SH-SY5Y (cell line): ENCODE results near the gene GRIK3.

ENCODE experiments used
- GATA2 ChIP-seq: IDR thresholded peaks from 2 replicates; pipeline ENCODE4 v1.6.1; 2011; ENCODE audit warnings: mild to moderate bottlenecking, low read depth, low read length
- GATA3 ChIP-seq: IDR thresholded peaks from 2 replicates; pipeline ENCODE4 v1.6.1; 2011; ENCODE audit warnings: low read depth, mild to moderate bottlenecking, low read length, moderate library complexity

DNA sequence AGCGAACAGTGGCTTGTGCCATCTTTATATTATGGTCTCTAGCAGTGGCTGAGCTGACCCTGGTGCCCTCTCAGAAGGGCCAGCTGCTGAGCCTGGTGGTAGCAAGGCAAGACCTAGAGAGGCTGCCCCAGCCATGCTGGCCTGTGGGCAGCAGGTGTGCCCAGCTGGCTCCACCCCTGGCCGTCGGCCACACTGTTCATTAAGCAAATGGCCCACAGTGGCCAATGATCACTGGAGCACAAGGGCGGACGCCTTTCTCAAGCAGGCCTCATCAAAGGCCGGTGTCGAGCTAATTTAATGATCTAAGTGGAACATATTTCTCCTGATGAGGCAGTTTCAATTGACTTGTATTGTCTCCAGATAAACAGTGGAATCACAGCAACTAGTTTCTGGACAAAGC is 89.4 kb downstream of the GRIK3 start:
- no peak for TF ChIP-seq GATA2
- TF ChIP-seq GATA3: no peak
